SK-N-SH (cell line): ENCODE measurements around the gene MSH2. TPM values are rescaled to one million over a fixed set of nuclear protein-coding genes. Genes with fewer than 3 reads are reported as not detected.

ENCODE experiments used
- CTCF ChIA-PET: fragments of 300-600, 350-600 bp; formaldehyde crosslinking; extraction: SDS; loops from one replicate; lab custom pipeline; 2021; lab: Yijun Ruan, JAX
- POLR2A ChIA-PET: fragments of 350-600 bp; sonication (Branson Sonifier 250); formaldehyde crosslinking; extraction: SDS; loops from one replicate; lab custom pipeline; 2020; ENCODE audit warnings: antibody characterized with exemption, inconsistent platforms; lab: Yijun Ruan, JAX
- DNase-seq: peaks from one replicate; pipeline ENCODE4 v3.0.0; 2012
- H2AFZ ChIP-seq: fragments of 200-600 bp; sonication (generic); 2 replicates; pipeline ENCODE4 v1.8.1; 2016; ENCODE audit warnings: antibody characterized with exemption, mild to moderate bottlenecking, low read depth
- H3F3A ChIP-seq: fragments of 200-600 bp; sonication (generic); replicated peaks from 2 replicates; pipeline ENCODE3; 2016; ENCODE audit warnings: antibody characterized with exemption, mild to moderate bottlenecking; ENCODE audit not compliant: insufficient read depth
- H3K27ac ChIP-seq, 2 experiments: fragments of 200-500 bp in 1 of 2; fragments of 200-600 bp in 1 of 2; sonication (Bioruptor generic) in 1 of 2; sonication (generic), shearing (Covaris generic) in 1 of 2; 2 replicates each; pipeline versions ENCODE4 v1.5.1 to v1.6.1; 2014 to 2016; ENCODE audit warnings: low read depth in 2 of 2, inconsistent platforms in 1 of 2, low read length in 1 of 2, mild to moderate bottlenecking in 1 of 2, mixed read lengths in 1 of 2
- H3K27me3 ChIP-seq: fragments of 200-600 bp; sonication (generic), shearing (Covaris generic); 2 replicates; pipeline ENCODE4 v1.6.1; 2016; ENCODE audit warnings: mixed run types; ENCODE audit not compliant: insufficient read depth
- H3K36me3 ChIP-seq, 2 experiments: fragments of 200-500 bp in 1 of 2; fragments of 200-600 bp in 1 of 2; sonication (Bioruptor generic) in 1 of 2; sonication (generic) in 1 of 2; replicated peaks in 1 of 2; 2 replicates each; pipeline versions ENCODE3 to v1.5.1; 2014 to 2016; ENCODE audit warnings: low read length in 1 of 2, mild to moderate bottlenecking in 1 of 2; ENCODE audit not compliant: insufficient read depth in 2 of 2, control insufficient read depth in 1 of 2
- H3K4me1 ChIP-seq, 2 experiments: fragments of 200-500 bp in 1 of 2; fragments of 200-600 bp in 1 of 2; sonication (Bioruptor generic) in 1 of 2; sonication (generic), shearing (Covaris generic) in 1 of 2; 2 replicates each; pipeline versions ENCODE4 v1.5.1 to v1.6.1; 2014 to 2016; ENCODE audit warnings: low read depth in 1 of 2, low read length in 1 of 2, mixed run types in 1 of 2; ENCODE audit not compliant: insufficient read depth in 2 of 2, control insufficient read depth in 1 of 2
- H3K4me2 ChIP-seq: fragments of 200-600 bp; sonication (generic), shearing (Covaris generic); 2 replicates; pipeline ENCODE4 v1.6.1; 2017; ENCODE audit warnings: mixed run types
- H3K4me3 ChIP-seq, 2 experiments: fragments of 200-500 bp in 1 of 2; fragments of 200-600 bp in 1 of 2; sonication (Bioruptor generic) in 1 of 2; sonication (generic), shearing (Covaris generic) in 1 of 2; 2 replicates each; pipeline versions ENCODE4 v1.5.1 to v1.8.1; 2014 to 2016; ENCODE audit warnings: low read depth in 2 of 2, inconsistent platforms in 1 of 2, low read length in 1 of 2, mild to moderate bottlenecking in 1 of 2, mixed read lengths in 1 of 2, moderate library complexity in 1 of 2
- H3K79me2 ChIP-seq: fragments of 200-600 bp; sonication (generic); 2 replicates; pipeline ENCODE4 v1.8.1; 2017; ENCODE audit warnings: mild to moderate bottlenecking; ENCODE audit not compliant: insufficient read depth
- H3K9ac ChIP-seq: fragments of 200-600 bp; sonication (generic); 2 replicates; pipeline ENCODE4 v1.6.1; 2017; ENCODE audit warnings: mixed run types
- H3K9me2 ChIP-seq: fragments of 200-600 bp; sonication (generic); 2 replicates; pipeline ENCODE4 v1.6.1; 2017; ENCODE audit warnings: mixed run types
- H3K9me3 ChIP-seq: fragments of 200-600 bp; sonication (generic); 2 replicates; pipeline ENCODE4 v1.6.1; 2017; ENCODE audit warnings: mixed run types, mild to moderate bottlenecking, moderate library complexity
- H4K20me1 ChIP-seq: fragments of 200-600 bp; sonication (generic); 2 replicates; pipeline ENCODE4 v1.6.1; 2017; ENCODE audit warnings: mild to moderate bottlenecking, mixed run types; ENCODE audit not compliant: insufficient read depth
- CHD2 ChIP-seq: fragments of 150-350 bp; IDR thresholded peaks from 2 replicates; pipeline ENCODE4 v1.6.1; 2018; ENCODE audit warnings: low read length; ENCODE audit not compliant: partially characterized antibody
- CTCF ChIP-seq: fragments of 200-600 bp; sonication (generic); IDR thresholded peaks from 2 replicates; pipeline ENCODE4 v1.6.1; 2017; ENCODE audit warnings: antibody characterized with exemption, mild to moderate bottlenecking, moderate library complexity
- ELF1 ChIP-seq: IDR thresholded peaks from 2 replicates; pipeline ENCODE4 v1.4.0; 2012
- EZH2phosphoT487 ChIP-seq: fragments of 200-600 bp; sonication (generic); IDR thresholded peaks from 2 replicates; pipeline ENCODE4 v1.6.1; 2017; ENCODE audit warnings: low read depth, mixed run types, mild to moderate bottlenecking, antibody characterized with exemption, moderate library complexity, borderline replicate concordance
- FOXJ3 ChIP-seq: sonication (generic); formaldehyde crosslinking; IDR thresholded peaks from 2 replicates; pipeline ENCODE4 v1.5.1; 2020; ENCODE audit warnings: mild to moderate bottlenecking, missing genetic modification reagents
- FOXM1 ChIP-seq: IDR thresholded peaks from 2 replicates; pipeline ENCODE4 v1.4.0; 2012; ENCODE audit warnings: low read depth, mild to moderate bottlenecking
- IRF3 ChIP-seq: fragments of 150-350 bp; IDR thresholded peaks from 2 replicates; pipeline ENCODE4 v1.6.1; 2016; ENCODE audit warnings: mild to moderate bottlenecking, low read depth, low read length
- RAD21 ChIP-seq: IDR thresholded peaks from 2 replicates; pipeline ENCODE4 v1.6.1; 2012; ENCODE audit warnings: mild to moderate bottlenecking, low read length
- RCOR1 ChIP-seq: fragments of 150-350 bp; IDR thresholded peaks from 2 replicates; pipeline ENCODE4 v1.6.1; 2017; ENCODE audit warnings: antibody characterized with exemption, low read length
- REST ChIP-seq: IDR thresholded peaks from 2 replicates; pipeline ENCODE4 v1.6.1; 2012; ENCODE audit warnings: mild to moderate bottlenecking, low read depth, low read length, moderate library complexity
- SIN3A ChIP-seq: IDR thresholded peaks from 2 replicates; pipeline ENCODE4 v1.6.1; 2012; ENCODE audit warnings: low read depth, mild to moderate bottlenecking, low read length, moderate library complexity, borderline replicate concordance
- SMC3 ChIP-seq: IDR thresholded peaks from 2 replicates; pipeline ENCODE4 v1.6.1; 2012; ENCODE audit warnings: low read depth, low read length, improper control_type of control experiment
- USF1 ChIP-seq: IDR thresholded peaks from 2 replicates; pipeline ENCODE4 v1.4.0; 2012; ENCODE audit warnings: low read depth, borderline replicate concordance
- YY1 ChIP-seq: IDR thresholded peaks from 2 replicates; pipeline ENCODE4 v1.4.0; 2012; ENCODE audit warnings: low read depth, mild to moderate bottlenecking
- WGBS: methylation state at CpG from one replicate; pipeline ENCODE4 v1.1.6; 2017; ENCODE audit warnings: low lambda C conversion rate; 5-methylcytosine and 5-hydroxymethylcytosine counted together
- polyA plus RNA-seq, 3 experiments: library from polyadenylated mRNA; depleted of rRNA; stranded (reverse); fragments of >200 nt; gene quantifications; 2 replicates each; pipeline ENCODE4 v1.2.3, GENCODE V29; 2012
- TF ChIP-seq, protein P1 (sequence below): IDR thresholded peaks from 2 replicates; pipeline ENCODE4 v1.4.0; 2012; ENCODE audit warnings: low read depth

The MSH2 gene
- polyA plus RNA-seq, 1 of the 3 experiments (the other 2 are of a cell fraction) = 13.7 TPM

DNA sequence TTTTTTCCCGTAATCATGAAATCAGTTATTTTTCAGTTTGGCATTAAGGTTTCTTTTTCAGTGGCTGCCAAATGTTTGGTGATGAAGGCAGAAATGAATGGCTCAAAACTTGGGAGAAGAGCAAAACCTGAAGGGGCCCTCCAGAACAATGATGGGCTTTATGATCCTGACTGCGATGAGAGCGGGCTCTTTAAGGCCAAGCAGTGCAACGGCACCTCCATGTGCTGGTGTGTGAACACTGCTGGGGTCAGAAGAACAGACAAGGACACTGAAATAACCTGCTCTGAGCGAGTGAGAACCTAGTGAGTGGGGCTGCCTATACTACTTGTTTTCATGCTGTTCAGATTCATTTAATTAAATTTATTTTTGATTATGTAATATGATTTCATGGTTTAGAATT, 29.2 kb upstream of the MSH2 start:
- peaks cover 1% of the 10 kb centered on the region; the same call in 1 of the 2 replicates for H3K27me3 ChIP-seq
- no peaks in the 10 kb centered on the region for H3K9me3 ChIP-seq
- ChIA-PET CTCF (interaction anchor here (0.8 to 3.5 kb wide), 14 partner anchors 9 to 455 kb away, joined by 3 to 39 read pairs (median 4); no protein-coding TSS in a partner anchor), POLR2A (interaction anchor here (1.9 kb wide), 1 partner anchor 28 kb away, joined by 4 read pairs; no protein-coding TSS in a partner anchor)
- H3K9ac ChIP-seq = no peak overlapping the region
- H4K20me1 ChIP-seq = no peaks in the 10 kb centered on the region
- H3K36me3 ChIP-seq = no peaks in the 10 kb centered on the region
- H3K27ac ChIP-seq = no peak overlapping the region
- no peak for TF ChIP-seq ELF1
- TF ChIP-seq CTCF = peak; percentile 49
- TF ChIP-seq USF1 = no peak
- TF ChIP-seq SMC3 = peak; percentile 49; the same call in 1 of the 2 replicates
- TF ChIP-seq RAD21 = peak; percentile 77
- TF ChIP-seq CHD2 = no peak
- H3K4me2 ChIP-seq = no peak overlapping the region
- H3K79me2 ChIP-seq = no peaks in the 10 kb centered on the region
- DNase-seq = peak; percentile 71
- H3K4me1 ChIP-seq = peaks cover 0 to 4% of the 10 kb centered on the region in 2 experiments; a peak in 1 of 4 replicates
- H2AFZ ChIP-seq = no peak overlapping the region
- no peaks in the 10 kb centered on the region for H3K9me2 ChIP-seq
- peaks cover under 1% of the 10 kb centered on the region for H3F3A ChIP-seq
- 76% methylated on average over 5 of the region's 5 CpGs for WGBS
- H3K4me3 ChIP-seq = no peak overlapping the region

DNA sequence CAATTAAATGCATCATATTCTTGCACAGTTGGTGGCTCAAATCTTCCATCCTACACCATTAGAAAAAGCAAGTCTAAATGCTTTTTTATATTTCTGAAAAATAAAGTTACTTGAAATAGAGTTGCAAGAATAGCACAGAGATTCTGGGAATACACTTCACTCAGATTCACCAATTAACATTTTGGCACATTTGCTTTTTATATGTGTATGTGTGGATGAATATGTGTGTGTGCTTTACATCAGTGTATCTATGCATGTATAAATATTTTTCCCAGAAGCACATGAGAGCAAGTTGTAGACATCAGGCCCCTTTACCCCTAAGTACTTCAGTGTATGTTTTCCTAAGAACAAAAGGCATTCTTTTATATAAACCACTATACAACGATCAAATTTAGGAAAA, 27.6 kb upstream of the MSH2 start:
- no peak for TF ChIP-seq FOXM1
- no peak for TF ChIP-seq YY1
- TF ChIP-seq EZH2phosphoT487 = no peak
- TF ChIP-seq USF1 = no peak
- TF ChIP-seq, protein P1, sequence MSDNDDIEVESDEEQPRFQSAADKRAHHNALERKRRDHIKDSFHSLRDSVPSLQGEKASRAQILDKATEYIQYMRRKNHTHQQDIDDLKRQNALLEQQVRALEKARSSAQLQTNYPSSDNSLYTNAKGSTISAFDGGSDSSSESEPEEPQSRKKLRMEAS = no peak
- TF ChIP-seq IRF3 = no peak
- no peak for TF ChIP-seq REST
- TF ChIP-seq FOXJ3 = no peak
- no peak for TF ChIP-seq RCOR1
- TF ChIP-seq SIN3A = no peak
- CTCF ChIA-PET = interaction anchor here (1.2 to 3.5 kb wide), 6 partner anchors 13 to 52 kb away, joined by 3 to 39 read pairs (median 7); no protein-coding TSS in a partner anchor

More for the DNA sequence above, 27.6 kb upstream of the MSH2 start:
- Histone ChIP-seq H3K27me3 (no peaks in the 10 kb centered on the region), H3F3A (no peaks in the 10 kb centered on the region), H3K4me2 (no peak overlapping the region), H3K27ac (no peak overlapping the region), H3K9me2 (no peaks in the 10 kb centered on the region), H4K20me1 (no peaks in the 10 kb centered on the region), H3K36me3 (no peaks in the 10 kb centered on the region), H2AFZ (no peak overlapping the region), H3K4me3 (no peak overlapping the region), H3K9me3 (no peaks in the 10 kb centered on the region), H3K9ac (no peak overlapping the region), H3K4me1 (no peaks in the 10 kb centered on the region; a peak in 1 of 4 replicates), H3K79me2 (no peaks in the 10 kb centered on the region)
- POLR2A ChIA-PET = no interaction called here
- WGBS = 47% methylated on average over 1 of the region's 1 CpG
- no peak for DNase-seq
